GM12878 (cell line): ENCODE results near the gene WSCD2. TPM values are rescaled to one million over a fixed set of nuclear protein-coding genes. Genes with fewer than 3 reads are reported as not detected.

Experiments used
- ATAC-seq: fragments of 200-7000 bp; cut with Tn5 transposase; 3 replicates; pipeline ENCODE4 v1.9.1; 2020; ENCODE audit warnings: mild to moderate bottlenecking, moderate library complexity
- BruUV-seq: library from RNA; stranded (reverse); fragments of 400-500 nt; replicated peaks from 2 replicates; lab custom pipeline; 2021; lab: Mats Ljungman, UMichigan
- CTCF ChIA-PET: fragments of 300-600 bp; sonication (Branson Sonifier 250); formaldehyde crosslinking; extraction: SDS; loops from one replicate; lab custom pipeline; 2021; ENCODE audit warnings: inconsistent platforms; lab: Yijun Ruan, JAX
- POLR2A ChIA-PET: fragments of 350-600 bp; formaldehyde crosslinking; extraction: SDS; loops from one replicate; lab custom pipeline; 2021; ENCODE audit warnings: inconsistent platforms; lab: Charles Lee
- RAD21 ChIA-PET: fragments of 300-600 bp; sonication (Branson Sonifier 250); formaldehyde crosslinking; loops from one replicate; lab custom pipeline; 2023; ENCODE audit warnings: antibody characterized with exemption; ENCODE audit not compliant: unreplicated experiment; lab: Charles Lee
- SMC1A ChIA-PET: fragments of 300-600 bp; sonication (Branson Sonifier 250); formaldehyde crosslinking; loops from one replicate; lab custom pipeline; 2023; ENCODE audit not compliant: unreplicated experiment, uncharacterized antibody; lab: Charles Lee
- DNase-seq: peaks from one replicate; pipeline ENCODE4 v3.0.0-alpha.2; 2011; ENCODE audit warnings: low read depth, low spot score
- FAIRE-seq: peaks from 3 replicates; lab custom pipeline; 2011; peaks lifted over from hg19 to GRCh38; lab: Jason Lieb, UNC
- H2AFZ ChIP-seq: 2 replicates; pipeline ENCODE4 v1.6.0; 2011; ENCODE audit warnings: low read depth, low read length, control low read depth; ENCODE audit not compliant: control insufficient read depth
- H3K27ac ChIP-seq: 2 replicates; pipeline ENCODE4 v1.5.1; 2011; ENCODE audit warnings: control low read depth; ENCODE audit not compliant: control insufficient read depth, insufficient read depth
- H3K27me3 ChIP-seq, 2 experiments: replicated peaks in 1 of 2; 2 replicates each; pipeline versions ENCODE4 v1.6.0 to v1.6.1; 2011; ENCODE audit warnings: low read length in 1 of 2; ENCODE audit not compliant: control insufficient read depth in 2 of 2, insufficient read depth in 2 of 2
- H3K36me3 ChIP-seq, 2 experiments: 2 replicates each; pipeline ENCODE4 v1.5.1; 2011; ENCODE audit warnings: low read length in 1 of 2; ENCODE audit not compliant: control insufficient read depth in 2 of 2, insufficient read depth in 2 of 2
- H3K4me1 ChIP-seq: 2 replicates; pipeline ENCODE4 v1.6.1; 2011; ENCODE audit warnings: mild to moderate bottlenecking, low read length, moderate library complexity, mixed read lengths; ENCODE audit not compliant: control insufficient read depth, insufficient read depth
- H3K4me2 ChIP-seq: 2 replicates; pipeline ENCODE4 v1.6.0; 2011; ENCODE audit warnings: control low read depth; ENCODE audit not compliant: control insufficient read depth, insufficient read depth
- H3K4me3 ChIP-seq: fragments of 200-600 bp; sonication (generic); 2 replicates; pipeline ENCODE4 v1.5.1; 2016
- H3K79me2 ChIP-seq: 2 replicates; pipeline ENCODE4 v1.6.0; 2011; ENCODE audit warnings: low read length; ENCODE audit not compliant: control insufficient read depth, insufficient read depth
- H3K9ac ChIP-seq: 2 replicates; pipeline ENCODE4 v1.8.0; 2011; ENCODE audit warnings: low read length, control low read depth, mixed read lengths; ENCODE audit not compliant: control insufficient read depth, insufficient read depth
- H3K9me3 ChIP-seq: replicated peaks from 3 replicates; pipeline ENCODE4 v1.5.1; 2011; ENCODE audit warnings: mild to moderate bottlenecking, low read length; ENCODE audit not compliant: control insufficient read depth, insufficient read depth
- H4K20me1 ChIP-seq: 2 replicates; pipeline ENCODE4 v1.6.0; 2011; ENCODE audit not compliant: control insufficient read depth, insufficient read depth
- ASH2L ChIP-seq: fragments of 300-600, 200-600 bp; sonication (generic); IDR thresholded peaks from 2 replicates; pipeline ENCODE4 v1.6.1; 2017; ENCODE audit warnings: low read depth, mild to moderate bottlenecking, borderline replicate concordance
- CREB1 ChIP-seq: IDR thresholded peaks from 2 replicates; pipeline ENCODE4 v1.6.1; 2012; ENCODE audit warnings: low read depth, mild to moderate bottlenecking, inconsistent platforms
- EGR1 ChIP-seq, 2 experiments: IDR thresholded peaks; 1 replicate in 1 of 2; 2 replicates in 1 of 2; pipeline ENCODE4 v1.6.1; 2011 to 2012; ENCODE audit warnings: low read depth in 2 of 2, low read length in 2 of 2, borderline replicate concordance in 1 of 2, mild to moderate bottlenecking in 1 of 2, moderate library complexity in 1 of 2
- EP300 ChIP-seq, 2 experiments: fragments of 150-350 bp in 1 of 2; IDR thresholded peaks; 2 replicates each; pipeline ENCODE4 v1.6.1; 2011 to 2012; ENCODE audit warnings: low read depth in 2 of 2, low read length in 2 of 2, borderline replicate concordance in 1 of 2, improper control_type of control experiment in 1 of 2, inconsistent platforms in 1 of 2; ENCODE audit not compliant: control insufficient read depth in 1 of 2
- GABPA ChIP-seq: IDR thresholded peaks from 2 replicates; pipeline ENCODE4 v1.6.1; 2014; ENCODE audit warnings: antibody characterized with exemption, low read depth, mild to moderate bottlenecking, inconsistent platforms
- HDAC2 ChIP-seq: fragments of 200-600 bp; sonication (generic); IDR thresholded peaks from 2 replicates; pipeline ENCODE4 v1.6.1; 2017
- MXI1 ChIP-seq: fragments of 150-350 bp; IDR thresholded peaks from 2 replicates; pipeline ENCODE4 v1.6.1; 2011; ENCODE audit warnings: low read depth, mild to moderate bottlenecking, inconsistent platforms, low read length, improper control_type of control experiment
- POLR2AphosphoS2 ChIP-seq: IDR thresholded peaks from 2 replicates; pipeline ENCODE4 v1.6.1; 2011; ENCODE audit warnings: low read depth, mild to moderate bottlenecking, low read length, improper control_type of control experiment, moderate library complexity
- RAD51 ChIP-seq: fragments of 450-650 bp; IDR thresholded peaks from 2 replicates; pipeline ENCODE4 v1.6.1; 2016; ENCODE audit warnings: moderate library complexity, mild to moderate bottlenecking, inconsistent platforms
- RUNX3 ChIP-seq: IDR thresholded peaks from 2 replicates; pipeline ENCODE4 v1.6.1; 2012; ENCODE audit warnings: low read length, inconsistent platforms
- SPI1 ChIP-seq: IDR thresholded peaks from 2 replicates; pipeline ENCODE4 v1.6.1; 2011; ENCODE audit warnings: low read depth, mild to moderate bottlenecking, low read length, moderate library complexity, borderline replicate concordance; ENCODE audit not compliant: insufficient read depth
- SREBF2 ChIP-seq: IDR thresholded peaks from 2 replicates; pipeline ENCODE4 v1.6.1; 2012; ENCODE audit warnings: mild to moderate bottlenecking, low read length
- SUPT20H ChIP-seq: IDR thresholded peaks from 2 replicates; pipeline ENCODE4 v1.6.1; 2011; ENCODE audit warnings: low read depth, mild to moderate bottlenecking, low read length, moderate library complexity, borderline replicate concordance; ENCODE audit not compliant: control insufficient read depth
- TARDBP ChIP-seq: IDR thresholded peaks from 2 replicates; pipeline ENCODE4 v1.6.1; 2016; ENCODE audit warnings: borderline replicate concordance
- ZBTB33 ChIP-seq: fragments of 450-650 bp; IDR thresholded peaks from 2 replicates; pipeline ENCODE4 v1.6.1; 2017; ENCODE audit warnings: mild to moderate bottlenecking
- ZNF217 ChIP-seq: fragments of 450-650 bp; IDR thresholded peaks from 2 replicates; pipeline ENCODE4 v1.6.1; 2017; ENCODE audit warnings: antibody characterized with exemption, mild to moderate bottlenecking
- WGBS: methylation state at CpG from one replicate; pipeline ENCODE4 v1.1.6; 2016; ENCODE audit warnings: low lambda C conversion rate; ENCODE audit not compliant: insufficient replicate concordance, insufficient coverage; ENCODE audit errors: missing lambda C conversion rate; 5-methylcytosine and 5-hydroxymethylcytosine counted together
- in situ Hi-C: fragments of 300-500 bp; cut with MboI; formaldehyde crosslinking; loops from 9 replicates; pipeline ENCODE4 v1.14.3; 2018; ENCODE audit warnings: mixed read lengths
- intact Hi-C: fragments of 100-400 bp; cut with micrococcal nuclease; formaldehyde crosslinking; loops from one replicate; pipeline ENCODE4 v1.14.2; 2022; ENCODE audit not compliant: unreplicated experiment
- polyA plus RNA-seq, 11 experiments: library from polyadenylated mRNA; depleted of rRNA in 4 of 11; unstranded in 6 of 11; stranded (reverse) in 5 of 11; fragments of >200 nt; fragmentation: Nextera tagmentation in 4 of 11; fragmentation: Illumina TruSeq in 1 of 11; extraction: Ambion mirVana in 4 of 11; extraction: Trizol in 1 of 11; gene quantifications; 1 replicate in 1 of 11; 2 replicates in 10 of 11; pipeline versions ENCODE4 v1.2.1 to v1.2.3, GENCODE V29; 2011 to 2016; ENCODE audit warnings: inconsistent platforms in 2 of 11, missing spikeins in 2 of 11, low read depth in 1 of 11
- total RNA-seq, 4 experiments: library from RNA; depleted of rRNA in 3 of 4; stranded (reverse); fragments of >200 nt in 3 of 4; fragmentation: Illumina TruSeq in 1 of 4; extraction: Trizol in 1 of 4; gene quantifications; 2 replicates each; pipeline versions ENCODE4 v1.2.1 to v1.2.3, GENCODE V29; 2013 to 2021
- TF ChIP-seq, protein P1 (sequence below): fragments of 450-650 bp; IDR thresholded peaks from 2 replicates; pipeline ENCODE4 v1.6.1; 2014; ENCODE audit warnings: mild to moderate bottlenecking

The WSCD2 gene
- total and polyA plus RNA-seq, 10 of the 15 experiments (the other 5 are each of a cell fraction or from before 2014, with no cell fraction given) = 0.41 TPM; not detected in 9

DNA sequence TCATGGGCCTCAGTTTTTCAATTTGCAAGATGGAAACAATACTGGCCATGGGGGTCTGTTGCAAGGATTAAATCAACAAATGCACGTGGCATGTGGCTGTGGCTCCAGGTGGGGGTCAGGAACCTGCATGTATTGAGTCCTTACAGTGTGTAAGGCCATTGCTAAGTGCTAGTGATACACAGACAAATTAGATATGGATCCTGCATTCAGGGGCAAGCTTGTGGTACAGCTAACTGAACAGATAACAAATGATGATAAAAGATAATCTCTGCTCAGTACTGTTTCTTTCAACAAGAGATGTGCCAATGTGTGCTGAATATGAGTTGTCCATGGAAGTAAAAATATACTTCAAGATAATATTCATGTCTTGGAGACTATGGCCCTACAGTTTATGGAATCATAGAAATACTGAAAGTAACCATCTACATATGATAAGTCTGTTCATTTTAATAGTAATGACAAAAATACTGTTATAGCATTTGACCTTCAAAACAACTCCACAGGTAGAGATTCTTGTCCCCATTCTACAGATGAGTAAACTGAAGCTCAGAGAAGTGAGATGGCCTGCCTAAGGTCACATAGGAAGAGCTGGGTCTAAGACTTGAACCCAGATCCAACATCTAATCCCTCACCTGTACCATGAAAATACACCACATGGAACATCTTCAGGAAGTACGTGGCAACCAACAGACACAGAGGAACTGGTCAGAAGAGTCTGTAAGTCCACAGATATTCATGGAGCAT lies 7.2 kb upstream of the WSCD2 start:
- H3K27ac ChIP-seq = no peak overlapping the region
- FAIRE-seq (no peak), ATAC-seq (no peak), DNase-seq (no peak)
- H3K36me3 ChIP-seq = no peaks in the 10 kb centered on the region
- peaks cover 6% of the 10 kb centered on the region; the same call in 1 of the 2 replicates for H3K4me1 ChIP-seq
- H2AFZ ChIP-seq = no peak overlapping the region
- no peaks in the 10 kb centered on the region for H4K20me1 ChIP-seq
- 9% methylated on average over 2 of the region's 2 CpGs for WGBS
- no peaks in the 10 kb centered on the region; a peak in 1 of 4 replicates for H3K27me3 ChIP-seq
- H3K4me3 ChIP-seq = no peak overlapping the region
- no peak overlapping the region for H3K4me2 ChIP-seq
- no peaks in the 10 kb centered on the region for H3K79me2 ChIP-seq
- intact Hi-C loops = no loop called here
- in situ Hi-C loops = no loop called here
- H3K9me3 ChIP-seq = no peaks in the 10 kb centered on the region
- RAD21 ChIA-PET = no interaction called here
- SMC1A ChIA-PET = no interaction called here
- TF ChIP-seq HDAC2 = no peak
- no peak for TF ChIP-seq CREB1
- TF ChIP-seq EP300 (IDR thresholded peaks at IDR 0.05; ENCODE audit: borderline replicate concordance in 1 of 2, control insufficient read depth in 1 of 2, low read depth in 2 of 2, low read length in 2 of 2) = no peak
- no peak for TF ChIP-seq EGR1 (IDR thresholded peaks at IDR 0.05; ENCODE audit: borderline replicate concordance in 1 of 2, low read depth in 2 of 2, low read length in 2 of 2)
- TF ChIP-seq RUNX3 = no peak
- no peak for TF ChIP-seq TARDBP
- no peak for TF ChIP-seq SREBF2
- no peak for TF ChIP-seq POLR2AphosphoS2
- TF ChIP-seq ASH2L = no peak
- TF ChIP-seq SPI1 = no peak
- TF ChIP-seq ZNF217 = no peak
- no peak for TF ChIP-seq SUPT20H
- TF ChIP-seq ZBTB33 = no peak
- TF ChIP-seq, protein P1, sequence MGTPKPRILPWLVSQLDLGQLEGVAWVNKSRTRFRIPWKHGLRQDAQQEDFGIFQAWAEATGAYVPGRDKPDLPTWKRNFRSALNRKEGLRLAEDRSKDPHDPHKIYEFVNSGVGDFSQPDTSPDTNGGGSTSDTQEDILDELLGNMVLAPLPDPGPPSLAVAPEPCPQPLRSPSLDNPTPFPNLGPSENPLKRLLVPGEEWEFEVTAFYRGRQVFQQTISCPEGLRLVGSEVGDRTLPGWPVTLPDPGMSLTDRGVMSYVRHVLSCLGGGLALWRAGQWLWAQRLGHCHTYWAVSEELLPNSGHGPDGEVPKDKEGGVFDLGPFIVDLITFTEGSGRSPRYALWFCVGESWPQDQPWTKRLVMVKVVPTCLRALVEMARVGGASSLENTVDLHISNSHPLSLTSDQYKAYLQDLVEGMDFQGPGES = no peak
- no peak for TF ChIP-seq RAD51
- no peak for TF ChIP-seq MXI1
- no peak for TF ChIP-seq GABPA
- POLR2A ChIA-PET = no interaction called here
- no TSS peak for BruUV-seq
- CTCF ChIA-PET = no interaction called here
- no peak overlapping the region for H3K9ac ChIP-seq
